Esophagus squamous epithelium (tissue), 5 donors: ENCODE results near the gene CLEC3B. TPM values are rescaled to one million over a fixed set of nuclear protein-coding genes. Genes with fewer than 3 reads are reported as not detected.

Source experiments
- DNase-seq: peaks from one replicate; lab custom pipeline; 2025; lab: John Stamatoyannopoulos, UW
- H3K27ac ChIP-seq, 4 donors: fragments of 200-600 bp; sonication (generic); one replicate each; pipeline ENCODE4 v1.5.1; 2016 to 2019; ENCODE audit warnings: mild to moderate bottlenecking in 1 of 4
- H3K27me3 ChIP-seq, 4 donors: fragments of 200-600 bp; sonication (generic); 1 replicate in 3 of 4; 2 replicates in 1 of 4; pipeline versions ENCODE4 v1.5.1 to v1.6.0; 2017 to 2021; ENCODE audit warnings: antibody characterized with exemption in 1 of 4
- H3K36me3 ChIP-seq, 3 donors: fragments of 200-600 bp; sonication (generic); one replicate each; pipeline ENCODE4 v1.5.1; 2016 to 2019
- H3K4me1 ChIP-seq, 3 donors: fragments of 200-600 bp; sonication (generic); one replicate each; pipeline ENCODE4 v1.5.1; 2017 to 2019
- H3K4me3 ChIP-seq, 4 donors: fragments of 200-600 bp; sonication (generic); 1 replicate in 3 of 4; 2 replicates in 1 of 4; pipeline ENCODE4 v1.5.1; 2016 to 2019; ENCODE audit warnings: mild to moderate bottlenecking in 2 of 4, moderate library complexity in 1 of 4
- H3K9me3 ChIP-seq, 3 donors: fragments of 200-600 bp; sonication (generic); one replicate each; pipeline ENCODE4 v1.5.1; 2016 to 2019
- CTCF ChIP-seq, 6 experiments: fragments of 450-650 bp in 4 of 6; fragments of 200-600 bp in 2 of 6; sonication (generic) in 2 of 6; IDR thresholded peaks; one replicate each; pipeline ENCODE4 v1.5.1; 2016 to 2019; ENCODE audit warnings: antibody characterized with exemption in 6 of 6, mild to moderate bottlenecking in 4 of 6, moderate library complexity in 4 of 6
- POLR2A ChIP-seq, 4 donors: fragments of 450-650 bp; IDR thresholded peaks; one replicate each; pipeline ENCODE4 v1.6.1; 2017; ENCODE audit warnings: antibody characterized with exemption in 4 of 4, mild to moderate bottlenecking in 4 of 4, moderate library complexity in 3 of 4
- WGBS, 2 donors: methylation state at CpG; one replicate each; pipeline ENCODE4 v1.1.5; 2018; 5-methylcytosine and 5-hydroxymethylcytosine counted together
- intact Hi-C: fragments of 100-400 bp; cut with DNase I; formaldehyde crosslinking; loops from one replicate; pipeline ENCODE4 v1.15.0; 2022
- total RNA-seq, 4 donors: library from RNA; depleted of rRNA; stranded (reverse); fragments of >200 nt; gene quantifications; one replicate each; pipeline ENCODE4 v1.1.0, GENCODE V29; 2016
- donor health status: DM: yes; HTN: yes; CAD: no.

CLEC3B gene
- total RNA-seq, 4 donors from 2014 or later, result 4.3 to 28.8 (median 6.9) TPM

- H3K9me3 ChIP-seq, result no peaks in the 10 kb centered on the region
- H3K27me3 ChIP-seq, result no peaks in the 10 kb centered on the region
- H3K4me1 ChIP-seq, result peaks cover 13 to 62% (median 34%) of the 10 kb centered on the region in 3 donors
- no peak overlapping the region for H3K4me3 ChIP-seq
- 37 to 64% methylated on average over 2 to 8 of the region's 8 CpGs for WGBS, 2 donors
- peak overlapping the region in 3 of 4 donors; percentile 21 to 72 (median 44) for H3K27ac ChIP-seq
- peaks cover 9 to 72% (median 16%) of the 10 kb centered on the region in 3 donors for H3K36me3 ChIP-seq
- DNase-seq, result no peak
- intact Hi-C loops, result no loop called here
- TF ChIP-seq POLR2A (IDR thresholded peaks at IDR 0.05) (no peak), CTCF (IDR thresholded peaks at IDR 0.05) (no peak)
Observed at GRCh38 chr3:44995142-44995770, 30.8 kb upstream of the CLEC3B start.

GRCh38 chr3:44996556-44996969 is 29.5 kb upstream of the CLEC3B start:
- TF ChIP-seq POLR2A (IDR thresholded peaks at IDR 0.05) (no peak), CTCF (IDR thresholded peaks at IDR 0.05) (no peak)
- Histone ChIP-seq H3K4me1 (peaks cover 13 to 61% (median 34%) of the 10 kb centered on the region in 3 donors), H3K27me3 (no peaks in the 10 kb centered on the region), H3K4me3 (no peak overlapping the region), H3K9me3 (no peaks in the 10 kb centered on the region), H3K27ac (no peak overlapping the region), H3K36me3 (peaks cover 0 to 72% (median 19%) of the 10 kb centered on the region in 3 donors)
- intact Hi-C loops, result no loop called here
- DNase-seq, result no peak
- WGBS, 2 donors, result 87 to 89% methylated on average over 3 of the region's 3 CpGs

GRCh38 chr3:44999782-45000181 is 26.3 kb upstream of the CLEC3B start:
- DNase-seq, result no peak
- H3K4me3 ChIP-seq, result no peak overlapping the region
- H3K27ac ChIP-seq, result no peak overlapping the region
- WGBS, 2 donors, result 27 to 54% methylated on average over 2 of the region's 2 CpGs
- H3K4me1 ChIP-seq, result peaks cover 0 to 29% (median 10%) of the 10 kb centered on the region in 3 donors
- no peaks in the 10 kb centered on the region for H3K9me3 ChIP-seq
- TF ChIP-seq CTCF (IDR thresholded peaks at IDR 0.05) (no peak), POLR2A (IDR thresholded peaks at IDR 0.05) (no peak)
- H3K27me3 ChIP-seq, result no peaks in the 10 kb centered on the region
- peaks cover 0 to 95% (median 19%) of the 10 kb centered on the region in 3 donors for H3K36me3 ChIP-seq
- intact Hi-C loops, result no loop called here

- no peak for DNase-seq
- 94 to 95% methylated on average over 4 of the region's 4 CpGs for WGBS, 2 donors
- intact Hi-C loops, result no loop called here
- H3K9me3 ChIP-seq, result no peaks in the 10 kb centered on the region
- no peak for TF ChIP-seq POLR2A (IDR thresholded peaks at IDR 0.05)
- no peak for TF ChIP-seq CTCF (IDR thresholded peaks at IDR 0.05)
- H3K27ac ChIP-seq, result no peak overlapping the region
- H3K4me3 ChIP-seq, result no peak overlapping the region
- peaks cover 0 to 19% (median 2%) of the 10 kb centered on the region in 3 donors for H3K4me1 ChIP-seq
- H3K27me3 ChIP-seq, result no peaks in the 10 kb centered on the region
- H3K36me3 ChIP-seq, result peaks cover 0 to 99% (median 19%) of the 10 kb centered on the region in 3 donors
Observed at GRCh38 chr3:45000823-45001222, 25.3 kb upstream of the CLEC3B start.

GRCh38 chr3:45001738-45002137 is 24.4 kb upstream of the CLEC3B start:
- WGBS, 2 donors, result 87 to 95% methylated on average over 3 of the region's 3 CpGs
- Histone ChIP-seq H3K4me3 (no peak overlapping the region), H3K9me3 (no peaks in the 10 kb centered on the region), H3K27me3 (no peaks in the 10 kb centered on the region), H3K36me3 (peaks cover 0 to 93% (median 19%) of the 10 kb centered on the region in 3 donors), H3K4me1 (peaks cover 0 to 13% (median 0%) of the 10 kb centered on the region in 3 donors), H3K27ac (no peak overlapping the region)
- no peak for TF ChIP-seq CTCF (IDR thresholded peaks at IDR 0.05)
- no peak for TF ChIP-seq POLR2A (IDR thresholded peaks at IDR 0.05)
- intact Hi-C loops, result no loop called here
- no peak for DNase-seq
